GM12878 (cell line): Measurements from ENCODE around the gene ATG14. TPM values are rescaled to one million over a fixed set of nuclear protein-coding genes. Genes with fewer than 3 reads are reported as not detected.

Experiments used
- ATF3 ChIP-seq: IDR thresholded peaks from 2 replicates; pipeline ENCODE4 v1.6.1; 2011; ENCODE audit warnings: low read depth, mild to moderate bottlenecking, low read length, moderate library complexity, borderline replicate concordance; ENCODE audit errors: extremely low read depth
- BCL3 ChIP-seq: IDR thresholded peaks from 2 replicates; pipeline ENCODE4 v1.6.1; 2011; ENCODE audit warnings: borderline replicate concordance, low read depth, mild to moderate bottlenecking, moderate library complexity, low read length; ENCODE audit not compliant: insufficient read depth, poor library complexity, severe bottlenecking
- BMI1 ChIP-seq: fragments of 450-650 bp; IDR thresholded peaks from 2 replicates; pipeline ENCODE4 v1.6.1; 2016; ENCODE audit warnings: mild to moderate bottlenecking, moderate library complexity, borderline replicate concordance
- CUX1 ChIP-seq: IDR thresholded peaks from 2 replicates; pipeline ENCODE4 v1.6.1; 2012; ENCODE audit warnings: improper control_type of control experiment, low read depth, low read length; ENCODE audit not compliant: insufficient replicate concordance
- DPF2 ChIP-seq: fragments of 450-650 bp; IDR thresholded peaks from 2 replicates; pipeline ENCODE4 v1.6.1; 2017; ENCODE audit warnings: mild to moderate bottlenecking
- EP300 ChIP-seq, 2 experiments: fragments of 150-350 bp in 1 of 2; IDR thresholded peaks; 2 replicates each; pipeline ENCODE4 v1.6.1; 2011 to 2012; ENCODE audit warnings: low read depth in 2 of 2, low read length in 2 of 2, borderline replicate concordance in 1 of 2, improper control_type of control experiment in 1 of 2, inconsistent platforms in 1 of 2; ENCODE audit not compliant: control insufficient read depth in 1 of 2
- FOXK2 ChIP-seq: fragments of 450-650 bp; IDR thresholded peaks from 2 replicates; pipeline ENCODE4 v1.6.1; 2017; ENCODE audit warnings: mild to moderate bottlenecking, moderate library complexity
- HDAC2 ChIP-seq: fragments of 200-600 bp; sonication (generic); IDR thresholded peaks from 2 replicates; pipeline ENCODE4 v1.6.1; 2017
- LARP7 ChIP-seq: fragments of 450-650 bp; IDR thresholded peaks from 2 replicates; pipeline ENCODE4 v1.6.1; 2017; ENCODE audit warnings: mild to moderate bottlenecking
- MAX ChIP-seq: IDR thresholded peaks from 2 replicates; pipeline ENCODE4 v1.6.1; 2012; ENCODE audit warnings: low read depth, low read length, improper control_type of control experiment
- NRF1 ChIP-seq: conservative IDR thresholded peaks from 2 replicates; pipeline ENCODE4 v1.6.1; 2011; ENCODE audit warnings: mild to moderate bottlenecking, low read depth, low read length, improper control_type of control experiment
- PKNOX1 ChIP-seq: fragments of 450-650 bp; IDR thresholded peaks from 2 replicates; pipeline ENCODE4 v1.6.1; 2016; ENCODE audit warnings: mild to moderate bottlenecking
- POLR2AphosphoS5 ChIP-seq: IDR thresholded peaks from 2 replicates; pipeline ENCODE4 v1.6.1; 2011; ENCODE audit warnings: mild to moderate bottlenecking, low read length, inconsistent platforms
- STAT1 ChIP-seq: fragments of 450-650 bp; conservative IDR thresholded peaks from 2 replicates; pipeline ENCODE4 v1.6.1; 2014; ENCODE audit warnings: antibody characterized with exemption, mild to moderate bottlenecking
- SUPT20H ChIP-seq: IDR thresholded peaks from 2 replicates; pipeline ENCODE4 v1.6.1; 2011; ENCODE audit warnings: low read depth, mild to moderate bottlenecking, low read length, moderate library complexity, borderline replicate concordance; ENCODE audit not compliant: control insufficient read depth
- USF2 ChIP-seq: IDR thresholded peaks from 2 replicates; pipeline ENCODE4 v1.6.1; 2011; ENCODE audit warnings: low read depth, low read length, improper control_type of control experiment, borderline replicate concordance
- WRNIP1 ChIP-seq: IDR thresholded peaks from 2 replicates; pipeline ENCODE4 v1.6.1; 2011; ENCODE audit warnings: low read depth, low read length, improper control_type of control experiment, borderline replicate concordance
- ZBED1 ChIP-seq: IDR thresholded peaks from 2 replicates; pipeline ENCODE4 v1.6.1; 2016; ENCODE audit warnings: borderline replicate concordance
- ZNF24 ChIP-seq: fragments of 450-650 bp; IDR thresholded peaks from 2 replicates; pipeline ENCODE4 v1.6.1; 2017; ENCODE audit warnings: antibody characterized with exemption, mild to moderate bottlenecking
- polyA plus RNA-seq, 11 experiments: library from polyadenylated mRNA; depleted of rRNA in 4 of 11; unstranded in 6 of 11; stranded (reverse) in 5 of 11; fragments of >200 nt; fragmentation: Nextera tagmentation in 4 of 11; fragmentation: Illumina TruSeq in 1 of 11; extraction: Ambion mirVana in 4 of 11; extraction: Trizol in 1 of 11; gene quantifications; 1 replicate in 1 of 11; 2 replicates in 10 of 11; pipeline versions ENCODE4 v1.2.1 to v1.2.3, GENCODE V29; 2011 to 2016; ENCODE audit warnings: inconsistent platforms in 2 of 11, missing spikeins in 2 of 11, low read depth in 1 of 11
- total RNA-seq, 4 experiments: library from RNA; depleted of rRNA in 3 of 4; stranded (reverse); fragments of >200 nt in 3 of 4; fragmentation: Illumina TruSeq in 1 of 4; extraction: Trizol in 1 of 4; gene quantifications; 2 replicates each; pipeline versions ENCODE4 v1.2.1 to v1.2.3, GENCODE V29; 2013 to 2021

ATG14 gene
- total and polyA plus RNA-seq, 10 of the 15 experiments (the other 5 are each of a cell fraction or from before 2014, with no cell fraction given): 1.1 to 6.4 (median 5.0) TPM

- TF ChIP-seq ZNF24: 0 out of 2 replicates have a peak, but pooled peaks have one; percentile 8
- peak; percentile 71 for TF ChIP-seq USF2
- no peak for TF ChIP-seq NRF1
- TF ChIP-seq BCL3: no peak
- no peak for TF ChIP-seq CUX1
- TF ChIP-seq HDAC2: peak; percentile 98
- TF ChIP-seq SUPT20H: no peak
- no peak for TF ChIP-seq BMI1
- TF ChIP-seq LARP7: no peak
- TF ChIP-seq POLR2AphosphoS5: peak; percentile 73
- TF ChIP-seq MAX: peak; percentile 68; the same call in 1 of the 2 replicates
- TF ChIP-seq STAT1: 0 out of 2 replicates have a peak, but pooled peaks have one; percentile 29
- TF ChIP-seq WRNIP1: no peak
- TF ChIP-seq ZBED1: no peak
- TF ChIP-seq ATF3: peak; percentile 77; the same call in 1 of the 2 replicates
- no peak for TF ChIP-seq DPF2
- TF ChIP-seq FOXK2: peak; percentile 83
- peak in 1 of 2 experiments; percentile 11; a peak in 1 of 4 replicates for TF ChIP-seq EP300 (IDR thresholded peaks at IDR 0.05; ENCODE audit: borderline replicate concordance in 1 of 2, control insufficient read depth in 1 of 2, low read depth in 2 of 2, low read length in 2 of 2)
- TF ChIP-seq PKNOX1: no peak
Measured at GRCh38 chr14:55411426-55412389, at the start of gene ATG14 (continued).
